Measurements from ENCODE around the gene TRPM3.

Gene TRPM3

GRCh38 chr9:70832492-70832891 lies 288.9 kb downstream of the TRPM3 start:
- ATAC-seq = no peak
- TF ChIP-seq CSDC2 (CRISPR knock-in tag; IDR thresholded peaks at IDR 0.05) (no peak), BACH2 (CRISPR knock-in tag; IDR thresholded peaks at IDR 0.05; ENCODE audit: borderline replicate concordance) (no peak)

GRCh38 chr9:70830618-70831017 lies 290.8 kb downstream of the TRPM3 start:
- TF ChIP-seq ZFP3 (CRISPR knock-in tag; IDR thresholded peaks at IDR 0.05) (no peak), PPARA (CRISPR knock-in tag; IDR thresholded peaks at IDR 0.05; ENCODE audit: borderline replicate concordance) (no peak), POU6F1 (CRISPR knock-in tag; IDR thresholded peaks at IDR 0.05; ENCODE audit: borderline replicate concordance, low read depth) (no peak), CSDC2 (CRISPR knock-in tag; IDR thresholded peaks at IDR 0.05) (no peak), TSHZ2 (CRISPR knock-in tag; IDR thresholded peaks at IDR 0.05) (no peak), CREB5 (CRISPR knock-in tag; IDR thresholded peaks at IDR 0.05; ENCODE audit: low read depth) (no peak), GLIS3 (CRISPR knock-in tag; IDR thresholded peaks at IDR 0.05) (no peak), RARB (CRISPR knock-in tag; IDR thresholded peaks at IDR 0.05) (no peak), TOX (CRISPR knock-in tag; IDR thresholded peaks at IDR 0.05; ENCODE audit: borderline replicate concordance) (no peak), SNAI2 (CRISPR knock-in tag; IDR thresholded peaks at IDR 0.05) (no peak)
- ATAC-seq = no peak

GRCh38 chr9:70829591-70830265 lies 291.7 kb downstream of the TRPM3 start:
- no peak for ATAC-seq

More at GRCh38 chr9:70829591-70830265, 291.7 kb downstream of the TRPM3 start:
- TF ChIP-seq ISL1 (CRISPR knock-in tag; IDR thresholded peaks at IDR 0.05) (no peak), PPARA (CRISPR knock-in tag; IDR thresholded peaks at IDR 0.05; ENCODE audit: borderline replicate concordance) (no peak), ESRRG (CRISPR knock-in tag; IDR thresholded peaks at IDR 0.05) (no peak), ARNTL (CRISPR knock-in tag; IDR thresholded peaks at IDR 0.05; ENCODE audit: borderline replicate concordance, low read depth) (no peak), CSDC2 (CRISPR knock-in tag; IDR thresholded peaks at IDR 0.05) (no peak), RARB (CRISPR knock-in tag; IDR thresholded peaks at IDR 0.05) (no peak), GLIS3 (CRISPR knock-in tag; IDR thresholded peaks at IDR 0.05) (no peak), ZFP30 (CRISPR knock-in tag; IDR thresholded peaks at IDR 0.05) (no peak), POU6F1 (CRISPR knock-in tag; IDR thresholded peaks at IDR 0.05; ENCODE audit: borderline replicate concordance, low read depth) (no peak), BACH2 (CRISPR knock-in tag; IDR thresholded peaks at IDR 0.05; ENCODE audit: borderline replicate concordance) (no peak), CREB5 (CRISPR knock-in tag; IDR thresholded peaks at IDR 0.05; ENCODE audit: low read depth) (no peak), OSR1 (CRISPR knock-in tag; IDR thresholded peaks at IDR 0.05) (no peak), SNAI2 (CRISPR knock-in tag; IDR thresholded peaks at IDR 0.05) (no peak), ZFP3 (CRISPR knock-in tag; IDR thresholded peaks at IDR 0.05) (no peak), ZNF8 (CRISPR knock-in tag; IDR thresholded peaks at IDR 0.05) (no peak)

Data from SK-N-SH treated with all-trans-retinoic acid at 6 μM for 48 hours (cell line).